Fibroblast of lung (primary cell): ENCODE measurements around the gene ICA1L. TPM values are rescaled to one million over a fixed set of nuclear protein-coding genes. Genes with fewer than 3 reads are reported as not detected.

Source experiments
- DNase-seq, 2 donors: peaks; one replicate each; pipeline versions ENCODE4 v3.0.0 to v3.0.0-alpha.2; 2010; ENCODE audit warnings: low read depth in 2 of 2
- H2AFZ ChIP-seq: 2 replicates; pipeline ENCODE4 v1.5.1; 2012; ENCODE audit warnings: low read length, control low read depth, inconsistent platforms
- H3K27ac ChIP-seq: 2 replicates; pipeline ENCODE4 v1.5.1; 2011; ENCODE audit warnings: low read length, control low read depth; ENCODE audit not compliant: insufficient read depth
- H3K27me3 ChIP-seq: 2 replicates; pipeline ENCODE4 v1.5.1; 2011; ENCODE audit warnings: mild to moderate bottlenecking, low read length; ENCODE audit not compliant: control insufficient read depth, insufficient read depth
- H3K36me3 ChIP-seq: 2 replicates; pipeline ENCODE4 v1.5.1; 2011; ENCODE audit warnings: low read length; ENCODE audit not compliant: control insufficient read depth, insufficient read depth
- H3K4me1 ChIP-seq: 2 replicates; pipeline ENCODE4 v1.5.1; 2011; ENCODE audit warnings: low read length; ENCODE audit not compliant: control insufficient read depth, insufficient read depth; ENCODE audit errors: extremely low read depth
- H3K4me2 ChIP-seq: 2 replicates; pipeline ENCODE4 v1.5.1; 2011; ENCODE audit warnings: low read length, control low read depth; ENCODE audit not compliant: insufficient read depth; ENCODE audit errors: extremely low read depth
- H3K4me3 ChIP-seq, 4 experiments: fragments of 200-600 bp in 1 of 4; sonication (generic) in 1 of 4; replicated peaks in 1 of 4; 2 replicates each; pipeline ENCODE4 v1.5.1; 2011 to 2016; ENCODE audit warnings: low read length in 4 of 4, low read depth in 3 of 4, mild to moderate bottlenecking in 3 of 4, control low read depth in 2 of 4, inconsistent platforms in 1 of 4, mixed read lengths in 1 of 4; ENCODE audit not compliant: insufficient read depth in 1 of 4; ENCODE audit errors: control extremely low read depth in 1 of 4
- H3K79me2 ChIP-seq: 2 replicates; pipeline ENCODE4 v1.5.1; 2012; ENCODE audit warnings: mild to moderate bottlenecking, low read length, inconsistent platforms; ENCODE audit not compliant: control insufficient read depth, insufficient read depth
- H3K9ac ChIP-seq: 2 replicates; pipeline ENCODE4 v1.5.1; 2011; ENCODE audit warnings: mild to moderate bottlenecking, low read length, control low read depth; ENCODE audit not compliant: insufficient read depth
- H3K9me3 ChIP-seq: 2 replicates; pipeline ENCODE4 v1.5.1; 2012; ENCODE audit warnings: low read depth, low read length; ENCODE audit not compliant: control insufficient read depth, insufficient read depth
- H4K20me1 ChIP-seq: 2 replicates; pipeline ENCODE4 v1.5.1; 2011; ENCODE audit warnings: low read length; ENCODE audit not compliant: control insufficient read depth, insufficient read depth; ENCODE audit errors: extremely low read depth
- CTCF ChIP-seq, 2 donors: IDR thresholded peaks in 1 of 2; conservative IDR thresholded peaks in 1 of 2; 1 replicate in 1 of 2; 2 replicates in 1 of 2; pipeline ENCODE4 v1.5.1; 2011 to 2012; ENCODE audit warnings: low read length in 2 of 2, control low read depth in 1 of 2, inconsistent platforms in 1 of 2, low read depth in 1 of 2, mild to moderate bottlenecking in 1 of 2
- EZH2 ChIP-seq: IDR thresholded peaks from 2 replicates; pipeline ENCODE4 v1.5.1; 2012; ENCODE audit warnings: low read length, control low read depth, mild to moderate bottlenecking; ENCODE audit errors: missing control alignments
- polyA plus RNA-seq, 2 donors: library from polyadenylated mRNA; depleted of rRNA in 1 of 2; stranded (reverse) in 1 of 2; unstranded in 1 of 2; fragments of >200 nt; gene quantifications; 2 replicates each; pipeline ENCODE4 v1.2.1, GENCODE V29; 2011 to 2012; ENCODE audit warnings: missing spikeins in 1 of 2
- total RNA-seq: library from RNA; depleted of rRNA; stranded (reverse); fragments of >200 nt; gene quantifications from 2 replicates; pipeline ENCODE4 v1.2.1, GENCODE V29; 2014

Gene ICA1L
- total and polyA plus RNA-seq, 2 donors (not counting 1 experiment from before 2014, with no cell fraction given) = 3.1 to 4.6 TPM

GRCh38 chr2:202841090-202841867, 30.3 kb downstream of the ICA1L start:
- no peak overlapping the region for H2AFZ ChIP-seq
- no peaks in the 10 kb centered on the region for H3K9me3 ChIP-seq
- no peaks in the 10 kb centered on the region for H3K4me1 ChIP-seq
- no peak overlapping the region for H3K4me3 ChIP-seq
- no peaks in the 10 kb centered on the region for H3K79me2 ChIP-seq
- no peaks in the 10 kb centered on the region for H4K20me1 ChIP-seq
- TF ChIP-seq EZH2 = no peak
- no peak overlapping the region for H3K9ac ChIP-seq
- no peaks in the 10 kb centered on the region for H3K36me3 ChIP-seq
- H3K27ac ChIP-seq = no peak overlapping the region
- DNase-seq = no peak
- no peak overlapping the region for H3K4me2 ChIP-seq
- no peaks in the 10 kb centered on the region for H3K27me3 ChIP-seq

- no peak for TF ChIP-seq EZH2
- peak; percentile 79 to 80 for TF ChIP-seq CTCF (conservative IDR thresholded peaks at IDR 0.05 in 1 of 2, IDR thresholded peaks at IDR 0.05 in 1 of 2; ENCODE audit: low read depth in 1 of 2, low read length in 2 of 2)
- no peak overlapping the region for H3K4me3 ChIP-seq
- H3K27ac ChIP-seq = no peak overlapping the region
- H4K20me1 ChIP-seq = no peaks in the 10 kb centered on the region
- no peaks in the 10 kb centered on the region for H3K9me3 ChIP-seq
- no peak overlapping the region for H3K9ac ChIP-seq
- H3K4me2 ChIP-seq = no peak overlapping the region
- no peaks in the 10 kb centered on the region for H3K79me2 ChIP-seq
- no peaks in the 10 kb centered on the region for H3K27me3 ChIP-seq
- peak overlapping the region; percentile 48 for H2AFZ ChIP-seq
- peak; percentile 60 to 66 for DNase-seq
- no peaks in the 10 kb centered on the region for H3K4me1 ChIP-seq
- H3K36me3 ChIP-seq = no peaks in the 10 kb centered on the region
Measured at GRCh38 chr2:202831242-202832220, 40.0 kb downstream of the ICA1L start.

GRCh38 chr2:202824901-202825300, 46.7 kb downstream of the ICA1L start:
- no peaks in the 10 kb centered on the region for H4K20me1 ChIP-seq
- H3K27ac ChIP-seq = no peak overlapping the region
- TF ChIP-seq EZH2 (no peak), CTCF (conservative IDR thresholded peaks at IDR 0.05 in 1 of 2, IDR thresholded peaks at IDR 0.05 in 1 of 2; ENCODE audit: low read depth in 1 of 2, low read length in 2 of 2) (no peak)
- no peak overlapping the region for H3K4me2 ChIP-seq
- no peaks in the 10 kb centered on the region for H3K36me3 ChIP-seq
- peak in 1 of 2 donors; percentile 32 for DNase-seq
- no peaks in the 10 kb centered on the region for H3K79me2 ChIP-seq
- no peak overlapping the region for H3K9ac ChIP-seq
- no peak overlapping the region for H3K4me3 ChIP-seq
- no peaks in the 10 kb centered on the region for H3K9me3 ChIP-seq
- no peaks in the 10 kb centered on the region for H3K27me3 ChIP-seq
- H3K4me1 ChIP-seq = no peaks in the 10 kb centered on the region
- no peak overlapping the region for H2AFZ ChIP-seq
